Neuronal stem cell (in vitro differentiated cells): ENCODE data around the gene CBX3.
A peak's percentile ranks its signal among the peaks of the same experiment; 100 is the strongest.

Experiments
- DNase-seq: peaks from one replicate; pipeline ENCODE4 v3.0.0-alpha.2; 2013; ENCODE audit warnings: low spot score
- H2AFZ ChIP-seq: one replicate; pipeline ENCODE4 v1.6.1; 2013; ENCODE audit warnings: mild to moderate bottlenecking, low read length, inconsistent platforms
- H2AK5ac ChIP-seq: 2 replicates; pipeline ENCODE4 v1.6.1; 2013; ENCODE audit warnings: low read depth, mild to moderate bottlenecking, inconsistent platforms, low read length, moderate library complexity, mixed read lengths
- H2BK120ac ChIP-seq: 2 replicates; pipeline ENCODE4 v1.6.1; 2013; ENCODE audit warnings: low read depth, mild to moderate bottlenecking, inconsistent platforms, low read length, moderate library complexity, mixed read lengths
- H2BK12ac ChIP-seq: one replicate; pipeline ENCODE4 v1.6.1; 2013; ENCODE audit warnings: low read length, inconsistent platforms
- H2BK15ac ChIP-seq: 2 replicates; pipeline ENCODE4 v1.6.1; 2013; ENCODE audit warnings: mild to moderate bottlenecking, low read length, inconsistent platforms, mixed read lengths
- H2BK5ac ChIP-seq: one replicate; pipeline ENCODE4 v1.6.1; 2013; ENCODE audit warnings: inconsistent platforms, mild to moderate bottlenecking, low read length, moderate library complexity
- H3K14ac ChIP-seq: one replicate; pipeline ENCODE4 v1.6.1; 2013; ENCODE audit warnings: low read length, inconsistent platforms
- H3K18ac ChIP-seq: 2 replicates; pipeline ENCODE4 v1.6.1; 2013; ENCODE audit warnings: low read length, inconsistent platforms
- H3K23ac ChIP-seq: 2 replicates; pipeline ENCODE4 v1.6.1; 2013; ENCODE audit warnings: low read depth, mild to moderate bottlenecking, mixed read lengths, low read length, inconsistent platforms; ENCODE audit not compliant: poor library complexity
- H3K27ac ChIP-seq: replicated peaks from 3 replicates; pipeline ENCODE4 v1.5.1; 2013; ENCODE audit warnings: low read length, inconsistent platforms
- H3K27me3 ChIP-seq, 3 experiments: 2 replicates each; pipeline ENCODE4 v1.6.1; 2013; ENCODE audit warnings: low read length in 3 of 3, mild to moderate bottlenecking in 2 of 3, inconsistent platforms in 1 of 3, low read depth in 1 of 3, mixed read lengths in 1 of 3, moderate library complexity in 1 of 3; ENCODE audit not compliant: control insufficient read depth in 3 of 3, insufficient read depth in 3 of 3
- H3K36me3 ChIP-seq, 2 donors: replicated peaks in 1 of 2; 2 replicates each; pipeline ENCODE4 v1.6.1; 2013; ENCODE audit warnings: low read length in 2 of 2; ENCODE audit not compliant: control insufficient read depth in 2 of 2, insufficient read depth in 2 of 2
- H3K4ac ChIP-seq: 2 replicates; pipeline ENCODE4 v1.6.1; 2013; ENCODE audit warnings: inconsistent platforms, mild to moderate bottlenecking, low read length, moderate library complexity
- H3K4me1 ChIP-seq, 2 donors: 1 replicate in 1 of 2; 2 replicates in 1 of 2; pipeline ENCODE4 v1.6.1; 2013; ENCODE audit warnings: low read length in 2 of 2, low read depth in 1 of 2; ENCODE audit not compliant: control insufficient read depth in 2 of 2, insufficient read depth in 1 of 2
- H3K4me2 ChIP-seq: one replicate; pipeline ENCODE4 v1.6.1; 2013; ENCODE audit warnings: mild to moderate bottlenecking, low read length, inconsistent platforms; ENCODE audit not compliant: insufficient read depth, poor library complexity, severe bottlenecking
- H3K4me3 ChIP-seq, 2 donors: 2 replicates each; pipeline ENCODE4 v1.5.1; 2013; ENCODE audit warnings: low read length in 2 of 2, mild to moderate bottlenecking in 2 of 2, inconsistent platforms in 1 of 2, moderate library complexity in 1 of 2
- H3K79me1 ChIP-seq: one replicate; pipeline ENCODE4 v1.6.1; 2013; ENCODE audit warnings: low read depth, mild to moderate bottlenecking, inconsistent platforms, low read length, moderate library complexity
- H3K9ac ChIP-seq: one replicate; pipeline ENCODE4 v1.6.1; 2013; ENCODE audit warnings: mild to moderate bottlenecking, low read depth, low read length, inconsistent platforms; ENCODE audit not compliant: poor library complexity
- H3K9me3 ChIP-seq, 2 donors: replicated peaks in 1 of 2; 2 replicates each; pipeline versions ENCODE3 to v1.6.1; 2013; ENCODE audit warnings: low read length in 2 of 2, mild to moderate bottlenecking in 2 of 2, inconsistent platforms in 1 of 2, low read depth in 1 of 2, mixed read lengths in 1 of 2, moderate library complexity in 1 of 2; ENCODE audit not compliant: control insufficient read depth in 2 of 2, insufficient read depth in 1 of 2
- H4K8ac ChIP-seq: one replicate; pipeline ENCODE4 v1.6.1; 2013; ENCODE audit warnings: low read depth, mild to moderate bottlenecking, inconsistent platforms, low read length, moderate library complexity
- H4K91ac ChIP-seq: one replicate; pipeline ENCODE4 v1.6.1; 2013; ENCODE audit warnings: low read length, low read depth, mild to moderate bottlenecking, inconsistent platforms; ENCODE audit not compliant: poor library complexity
- WGBS, 2 donors: extraction: QIAGEN DNeasy Blood & Tissue Kit; methylation state at CpG; one replicate each; pipeline ENCODE4 v1.1.7; 2013; ENCODE audit warnings: missing lambda C conversion rate in 2 of 2, mixed read lengths in 1 of 2; ENCODE audit not compliant: insufficient read length in 2 of 2, insufficient replicate concordance in 1 of 2; ENCODE audit errors: extremely low coverage in 2 of 2; 5-methylcytosine and 5-hydroxymethylcytosine counted together

CBX3 gene

DNA sequence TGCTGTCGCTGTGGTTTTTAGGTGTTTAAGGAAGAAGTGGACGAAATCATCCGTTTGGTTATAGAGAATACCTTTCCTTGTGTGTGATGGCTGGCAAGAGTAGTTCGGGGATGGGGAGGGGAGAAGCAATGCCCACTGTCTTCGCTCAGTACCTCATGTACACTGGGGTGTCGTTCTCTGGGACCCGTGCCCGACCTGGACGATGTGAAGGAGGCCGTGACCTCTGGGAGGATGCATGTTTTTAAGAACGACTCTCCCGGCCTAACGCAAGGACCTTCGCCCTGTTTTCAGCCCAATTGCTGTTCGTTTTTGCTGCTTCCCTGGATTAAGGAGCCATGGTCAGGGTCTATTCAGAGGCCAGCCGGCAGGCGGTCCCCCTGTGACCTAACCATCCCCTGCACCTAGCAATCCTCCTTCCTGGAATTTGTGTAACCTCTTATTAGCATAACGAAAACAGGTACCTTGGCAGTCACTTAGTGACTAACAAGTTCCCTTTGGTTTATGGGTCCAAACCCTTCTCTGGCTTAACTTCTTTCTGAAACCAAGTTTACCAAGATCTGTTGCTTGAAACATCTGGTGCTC is 48.2 kb upstream of the CBX3 start:
- no peak overlapping the region for H3K14ac ChIP-seq
- H2BK5ac ChIP-seq, result no peak overlapping the region
- H2AK5ac ChIP-seq, result no peak overlapping the region
- H3K4ac ChIP-seq, result no peak overlapping the region
- H2AFZ ChIP-seq, result peak overlapping the region; percentile 95
- H2BK12ac ChIP-seq, result no peak overlapping the region
- H3K36me3 ChIP-seq, result no peaks in the 10 kb centered on the region
- H3K4me1 ChIP-seq, result peaks cover 0 to 11% of the 10 kb centered on the region in 2 donors
- no peak overlapping the region for H3K27ac ChIP-seq
- peak overlapping the region; percentile 95 for H3K4me2 ChIP-seq
- peaks cover 9 to 57% (median 28%) of the 10 kb centered on the region in 3 experiments for H3K27me3 ChIP-seq
- H3K4me3 ChIP-seq, result peak overlapping the region in 1 of 2 donors; percentile 88
- no peak overlapping the region for H4K8ac ChIP-seq
- peaks cover 2 to 8% of the 10 kb centered on the region in 2 donors for H3K9me3 ChIP-seq
- H3K18ac ChIP-seq, result peak overlapping the region; percentile 44
- no peak for DNase-seq
- H3K9ac ChIP-seq, result peak overlapping the region; percentile 9
- H3K79me1 ChIP-seq, result no peaks in the 10 kb centered on the region
- peak overlapping the region; percentile 31 for H2BK15ac ChIP-seq
- no peak overlapping the region for H2BK120ac ChIP-seq
- H4K91ac ChIP-seq, result no peak overlapping the region
- H3K23ac ChIP-seq, result peak overlapping the region; percentile 12
- WGBS, 2 donors, result no CpG with 5 or more reads among the region's 18 CpGs

DNA sequence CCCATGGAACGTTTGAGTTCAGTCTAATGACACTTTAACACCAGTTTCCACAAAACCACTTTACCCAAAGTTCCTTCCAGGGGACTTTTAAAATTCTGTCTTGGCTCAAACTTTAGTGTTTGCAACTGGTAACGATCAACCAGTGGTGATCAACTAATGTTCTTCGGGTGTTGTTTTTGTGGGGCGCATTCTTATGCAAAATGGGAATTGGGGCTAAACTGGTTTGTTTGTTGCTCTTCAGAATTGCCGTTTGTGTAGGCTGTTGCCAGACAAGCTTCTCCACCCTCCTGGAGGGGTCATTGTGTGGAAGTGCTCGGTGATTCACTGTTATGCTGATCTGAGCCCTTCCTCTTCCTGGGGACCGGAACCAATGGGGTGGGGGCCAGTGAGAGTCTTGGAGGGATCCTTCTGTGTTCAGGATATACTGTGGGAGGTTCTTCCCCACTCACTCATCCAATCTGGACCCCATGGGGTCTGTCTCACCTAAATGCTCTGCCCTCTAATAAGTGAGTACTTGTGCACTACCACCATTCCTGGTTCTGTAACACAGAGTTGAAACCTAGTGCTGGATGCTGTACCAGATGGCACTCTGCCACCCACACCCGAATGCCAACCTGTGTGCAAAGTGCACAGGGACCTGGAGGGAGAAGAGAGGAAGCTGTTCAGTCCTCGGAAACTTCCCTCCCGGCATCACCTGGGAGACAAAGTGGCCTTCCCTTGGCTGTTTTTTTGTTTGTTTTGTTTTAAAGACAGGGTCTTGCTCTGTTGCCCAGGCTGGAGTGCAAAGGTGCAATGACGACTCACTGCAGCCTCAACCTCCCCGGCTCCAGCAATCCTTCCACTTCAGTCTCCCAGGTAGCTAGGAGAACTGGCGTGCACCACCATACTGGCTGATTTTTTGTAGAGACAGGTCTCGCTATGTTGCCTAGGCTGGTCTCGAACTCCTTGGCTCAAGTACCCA is 47.4 kb upstream of the CBX3 start:
- Histone ChIP-seq H3K27me3 (peaks cover 9 to 57% (median 28%) of the 10 kb centered on the region in 3 experiments), H2AK5ac (peak overlapping the region; percentile 60), H4K91ac (no peak overlapping the region), H3K18ac (no peak overlapping the region), H2AFZ (no peak overlapping the region), H3K23ac (no peak overlapping the region), H4K8ac (no peak overlapping the region), H3K4me3 (no peak overlapping the region), H3K36me3 (no peaks in the 10 kb centered on the region), H2BK120ac (no peak overlapping the region), H3K4me2 (no peak overlapping the region), H3K14ac (no peak overlapping the region), H3K27ac (no peak overlapping the region), H3K4ac (no peak overlapping the region), H3K79me1 (no peaks in the 10 kb centered on the region), H3K4me1 (peaks cover 4 to 11% of the 10 kb centered on the region in 2 donors), H3K9ac (no peak overlapping the region), H2BK12ac (no peak overlapping the region), H3K9me3 (peaks cover 2 to 8% of the 10 kb centered on the region in 2 donors), H2BK5ac (no peak overlapping the region), H2BK15ac (no peak overlapping the region)
- DNase-seq, result no peak
- WGBS, 2 donors, result no CpG with 5 or more reads among the region's 15 CpGs

DNA sequence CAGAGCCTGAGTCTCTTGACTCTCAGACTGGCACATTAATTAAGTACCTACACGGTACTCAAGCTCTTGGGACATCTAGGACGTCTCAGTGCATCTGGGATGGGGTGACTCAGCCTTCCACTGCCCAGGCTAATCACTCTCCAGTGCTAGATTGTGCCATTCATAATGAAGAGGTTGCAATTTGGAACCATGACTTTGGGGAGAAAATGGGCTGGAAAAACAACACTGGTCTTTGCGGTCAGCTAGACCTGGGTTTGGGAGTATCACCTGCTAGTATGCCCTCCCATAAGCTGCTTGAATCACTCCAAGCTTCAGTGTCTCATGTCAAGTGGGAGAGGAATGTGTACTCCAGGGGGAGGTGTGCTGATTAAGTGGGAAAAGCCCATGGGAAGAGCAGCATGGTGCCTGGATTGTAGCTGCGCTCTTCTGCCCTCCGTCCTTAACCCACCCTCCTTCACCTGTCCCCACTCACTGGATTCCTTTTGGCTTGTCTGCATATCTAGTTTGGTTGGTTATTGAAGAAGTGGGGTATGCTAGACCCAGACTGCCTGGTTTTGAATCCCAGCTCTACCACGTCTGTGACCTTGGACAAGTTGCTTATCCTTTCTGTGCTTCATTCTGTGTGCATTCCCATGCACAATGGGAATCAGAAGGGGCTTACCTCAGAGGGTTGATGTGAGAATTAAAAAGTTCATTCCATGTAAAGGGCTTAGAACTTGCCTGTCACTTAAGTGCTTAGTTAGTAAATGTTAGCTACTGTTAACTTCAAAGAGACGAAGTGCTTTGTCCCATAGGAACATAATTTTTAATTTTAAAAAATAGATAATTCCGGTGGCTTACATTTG is 45.8 kb upstream of the CBX3 start:
- DNase-seq, result no peak

More for the DNA sequence above, 45.8 kb upstream of the CBX3 start:
- Histone ChIP-seq H4K91ac (no peak overlapping the region), H3K4me2 (no peak overlapping the region), H3K14ac (no peak overlapping the region), H3K4me3 (no peak overlapping the region), H3K4me1 (peaks cover 7 to 11% of the 10 kb centered on the region in 2 donors), H2BK15ac (no peak overlapping the region), H2BK12ac (no peak overlapping the region), H2BK120ac (no peak overlapping the region), H3K4ac (no peak overlapping the region), H3K18ac (no peak overlapping the region), H3K23ac (no peak overlapping the region), H3K79me1 (no peaks in the 10 kb centered on the region), H2BK5ac (no peak overlapping the region), H2AK5ac (no peak overlapping the region), H2AFZ (no peak overlapping the region), H3K27ac (no peak overlapping the region), H3K9me3 (peaks cover 2 to 8% of the 10 kb centered on the region in 2 donors), H3K27me3 (peaks cover 9 to 41% (median 28%) of the 10 kb centered on the region in 3 experiments), H3K36me3 (no peaks in the 10 kb centered on the region), H3K9ac (no peak overlapping the region), H4K8ac (no peak overlapping the region)
- WGBS, 2 donors, result no CpG with 5 or more reads among the region's 8 CpGs
